ENCODE measurements around the gene HSCB. TPM values are rescaled to one million over a fixed set of nuclear protein-coding genes. Genes with fewer than 3 reads are reported as not detected.

The HSCB gene
- total and polyA plus RNA-seq, 12 donors = 7.1 to 16.8 (median 9.0) TPM

GRCh38 chr22:28718044-28718443 lies 23.8 kb upstream of the HSCB start:
- peaks cover 0 to 23% (median 0%) of the 10 kb centered on the region in 9 donors for H3K36me3 ChIP-seq
- TF ChIP-seq CTCF (IDR thresholded peaks at IDR 0.05) = no peak
- H3K27ac ChIP-seq = no peak overlapping the region
- 96% methylated on average over 3 of the region's 3 CpGs for WGBS, 2 donors
- no peaks in the 10 kb centered on the region for H3K9me3 ChIP-seq
- H3K4me1 ChIP-seq = no peaks in the 10 kb centered on the region
- H3K27me3 ChIP-seq = no peaks in the 10 kb centered on the region
- DNase-seq (no peak), ATAC-seq (no peak)
- no peak overlapping the region for H3K4me3 ChIP-seq
- intact Hi-C loops (cut with DNase I) = no loop called here

GRCh38 chr22:28728002-28728401 lies 13.8 kb upstream of the HSCB start:
- WGBS, 2 donors = 90 to 96% methylated on average over 1 of the region's 1 CpG
- no peak for ATAC-seq
- Histone ChIP-seq H3K36me3 (peaks cover 0 to 38% (median 0%) of the 10 kb centered on the region in 9 donors), H3K27ac (no peak overlapping the region), H3K4me1 (no peaks in the 10 kb centered on the region), H3K4me3 (no peak overlapping the region), H3K9me3 (no peaks in the 10 kb centered on the region), H3K27me3 (no peaks in the 10 kb centered on the region)
- intact Hi-C loops (cut with DNase I) = loop anchor here in 1 of 10 donors (10.0 kb wide), 1 partner anchor 527 kb away; no protein-coding TSS in a partner anchor
- no peak for DNase-seq
- TF ChIP-seq CTCF (IDR thresholded peaks at IDR 0.05) = no peak

- H3K36me3 ChIP-seq = peaks cover 0 to 39% (median 0%) of the 10 kb centered on the region in 9 donors
- TF ChIP-seq CTCF (IDR thresholded peaks at IDR 0.05) = no peak
- intact Hi-C loops (cut with DNase I) = loop anchor here in 1 of 10 donors (10.0 kb wide), 1 partner anchor 526 kb away; no protein-coding TSS in a partner anchor
- H3K4me3 ChIP-seq = no peak overlapping the region
- no peaks in the 10 kb centered on the region for H3K4me1 ChIP-seq
- no peak overlapping the region for H3K27ac ChIP-seq
- 96% methylated on average over 10 of the region's 10 CpGs for WGBS, 2 donors
- H3K9me3 ChIP-seq = no peaks in the 10 kb centered on the region
- ATAC-seq = no peak
- no peaks in the 10 kb centered on the region for H3K27me3 ChIP-seq
- no peak for DNase-seq
Observed at GRCh38 chr22:28728621-28729313, 13.1 kb upstream of the HSCB start.

DNA sequence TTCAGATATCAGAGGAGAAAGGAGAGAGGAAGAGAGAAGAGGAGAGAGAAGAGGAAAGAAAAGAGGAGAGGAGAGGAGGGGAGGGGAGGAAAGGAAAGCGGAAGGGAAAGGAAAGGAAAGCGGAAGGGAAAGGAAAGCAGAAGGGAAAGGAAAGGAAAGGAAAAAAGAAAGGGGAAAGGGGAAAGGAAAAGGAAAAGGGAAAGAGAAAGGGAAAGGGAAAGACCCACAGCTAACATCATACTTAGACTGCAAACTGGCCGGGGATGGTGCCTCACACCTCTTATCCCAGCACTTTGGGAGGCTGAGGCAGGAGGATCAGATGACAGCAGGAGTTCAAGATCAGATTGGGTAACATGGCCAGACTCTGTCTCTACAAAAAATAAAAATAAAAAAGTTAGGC lies 11.7 kb upstream of the HSCB start:
- Histone ChIP-seq H3K27ac (no peak overlapping the region), H3K9me3 (no peaks in the 10 kb centered on the region), H3K4me1 (no peaks in the 10 kb centered on the region), H3K27me3 (no peaks in the 10 kb centered on the region), H3K4me3 (no peak overlapping the region), H3K36me3 (peaks cover 0 to 33% (median 0%) of the 10 kb centered on the region in 9 donors)
- no peak for TF ChIP-seq CTCF (IDR thresholded peaks at IDR 0.05)
- no peak for ATAC-seq
- intact Hi-C loops (cut with DNase I) = loop anchor here in 1 of 10 donors (5.0 kb wide), 1 partner anchor 68 kb away; no protein-coding TSS in a partner anchor
- DNase-seq = no peak
- 90 to 94% methylated on average over 3 of the region's 3 CpGs for WGBS, 2 donors

Data from heart right ventricle (tissue), 16 donors.